Activated gamma-delta T cell treated with Interleukin-2 at 50 U/mL for 16 hours (primary cell): Measurements from ENCODE around the gene RBP3.
"Not testable (repeated sequence)": the region's sequence is repeated elsewhere in the genome, so short reads cannot be mapped to it uniquely, and the experiment has no call there.

Source experiments
- DNase-seq: peaks from one replicate; pipeline ENCODE4 v3.0.0-alpha.2; 2020

Gene RBP3

DNA sequence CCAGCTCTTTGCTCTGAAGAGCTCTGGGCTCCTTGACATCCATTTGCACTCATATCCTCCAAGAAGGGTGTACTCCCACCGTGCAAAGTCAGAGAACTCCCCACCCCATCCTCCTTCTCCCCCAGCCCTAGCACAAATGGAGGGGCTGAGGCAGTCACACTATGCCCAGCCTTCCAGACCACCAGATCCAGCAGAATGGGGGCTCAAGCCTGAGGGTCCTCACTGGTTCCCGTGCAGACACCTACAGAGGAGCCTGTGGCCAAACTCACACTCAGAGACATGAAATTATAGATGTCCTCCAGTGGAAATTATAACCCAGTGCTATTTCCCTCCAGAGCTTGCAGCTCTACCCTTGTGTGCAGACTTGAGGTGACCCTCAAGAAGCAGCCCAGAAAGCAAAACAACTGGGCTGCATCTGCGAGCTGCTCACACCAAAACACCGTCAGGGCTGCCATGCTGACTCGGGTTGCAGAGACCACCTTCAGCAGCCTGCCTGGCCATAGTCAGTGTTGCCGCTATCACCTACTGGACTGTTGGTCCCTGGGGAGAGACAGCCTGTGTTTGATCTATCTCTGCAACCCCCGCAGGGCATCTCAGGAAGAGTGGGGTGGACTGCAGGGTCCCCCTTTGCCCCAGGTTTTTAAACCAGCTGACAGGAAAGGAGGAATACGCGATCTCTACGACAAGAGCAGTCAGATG lies 28.5 kb downstream of the RBP3 start:
- DNase-seq: no peak

DNA sequence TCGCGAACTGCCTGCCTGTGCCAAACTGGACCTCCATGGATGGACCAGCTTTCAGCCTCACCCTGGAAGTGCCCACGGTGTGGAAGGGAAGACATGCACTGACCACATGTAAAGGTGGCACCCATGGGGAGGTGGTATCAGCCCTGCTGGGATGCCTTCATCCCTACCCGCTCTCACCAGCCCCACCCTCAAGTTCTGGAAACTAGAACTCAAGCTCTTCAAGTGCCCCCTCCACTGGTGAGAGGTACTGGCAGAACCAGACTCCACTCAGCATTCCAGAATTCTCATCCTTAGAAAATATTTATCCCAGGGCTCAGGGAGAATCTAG lies 30.0 kb downstream of the RBP3 start:
- DNase-seq: no peak

DNA sequence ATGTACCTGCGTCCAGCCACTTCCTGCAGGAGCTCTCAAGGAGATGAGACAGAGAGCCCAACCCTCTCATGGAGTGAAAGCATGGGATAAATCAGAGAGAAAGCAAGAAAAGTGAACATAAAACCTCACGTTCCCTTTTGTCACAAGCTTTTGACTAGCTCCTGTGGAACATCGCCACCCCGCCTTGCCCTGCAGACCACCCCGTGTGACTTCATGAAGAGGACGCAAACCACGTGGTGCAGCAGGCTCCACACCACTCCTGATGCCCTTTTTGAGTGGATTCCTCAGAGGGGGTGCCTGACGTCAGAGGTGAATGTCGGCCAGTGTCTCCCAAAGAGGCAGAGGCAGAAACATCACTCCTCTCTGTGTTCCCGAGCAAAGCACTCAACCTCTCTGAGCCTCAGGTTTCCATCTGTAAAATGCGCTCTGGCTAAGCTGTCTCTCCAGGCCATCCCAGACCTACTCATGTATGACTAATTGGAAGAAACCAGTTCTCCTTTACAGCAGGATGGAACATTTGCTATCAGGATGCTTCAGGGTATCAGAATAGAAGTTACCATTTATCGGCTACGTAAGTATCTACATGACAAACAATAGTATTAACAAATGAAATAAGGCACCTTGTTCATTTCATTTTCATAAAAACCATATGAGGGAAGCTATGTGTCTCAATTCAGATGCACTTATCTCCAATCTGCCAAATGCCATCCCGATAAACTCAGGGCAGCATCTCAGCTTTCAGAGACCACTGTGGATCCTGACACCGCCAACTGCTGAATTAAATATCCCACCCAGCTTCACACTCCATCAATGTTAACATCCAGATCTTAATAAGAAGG lies 30.7 kb downstream of the RBP3 start:
- DNase-seq: no peak

DNA sequence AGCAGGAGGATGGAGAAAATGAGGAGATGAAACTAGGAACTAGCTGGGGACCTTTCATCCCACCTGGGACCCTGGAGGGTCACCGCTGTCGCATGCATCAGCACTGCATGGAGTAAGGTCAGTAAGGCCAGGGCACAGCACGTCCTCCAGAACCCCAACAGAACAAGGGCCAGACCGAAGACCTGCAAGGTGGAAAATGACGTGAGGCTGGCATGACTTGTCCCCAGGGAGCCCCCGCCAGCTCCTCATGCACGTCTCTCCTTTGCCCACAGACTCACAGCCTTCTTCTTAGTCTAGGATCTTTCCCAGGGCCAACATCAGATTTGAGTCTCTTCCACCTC lies 31.3 kb downstream of the RBP3 start:
- no peak for DNase-seq

DNA sequence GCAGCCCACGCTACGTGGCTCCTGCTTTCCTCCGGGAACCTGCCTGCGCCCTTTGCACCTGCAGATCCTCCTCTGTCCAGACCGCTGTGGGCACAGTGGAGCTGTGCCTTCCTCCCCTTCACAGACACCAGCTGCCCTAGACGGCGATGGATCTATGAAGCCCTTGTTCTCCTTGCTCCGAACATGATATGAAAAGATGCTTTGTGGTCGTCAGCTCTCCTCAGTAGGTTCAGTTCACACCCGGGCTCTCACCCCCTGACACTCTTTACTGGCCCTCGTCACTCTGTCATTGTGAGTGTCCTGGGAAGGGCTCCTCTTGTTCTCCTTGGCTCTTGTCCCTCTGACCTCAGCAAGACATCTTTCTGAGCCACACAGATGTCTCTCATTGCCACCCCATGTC lies 31.7 kb downstream of the RBP3 start:
- DNase-seq: no peak

DNA sequence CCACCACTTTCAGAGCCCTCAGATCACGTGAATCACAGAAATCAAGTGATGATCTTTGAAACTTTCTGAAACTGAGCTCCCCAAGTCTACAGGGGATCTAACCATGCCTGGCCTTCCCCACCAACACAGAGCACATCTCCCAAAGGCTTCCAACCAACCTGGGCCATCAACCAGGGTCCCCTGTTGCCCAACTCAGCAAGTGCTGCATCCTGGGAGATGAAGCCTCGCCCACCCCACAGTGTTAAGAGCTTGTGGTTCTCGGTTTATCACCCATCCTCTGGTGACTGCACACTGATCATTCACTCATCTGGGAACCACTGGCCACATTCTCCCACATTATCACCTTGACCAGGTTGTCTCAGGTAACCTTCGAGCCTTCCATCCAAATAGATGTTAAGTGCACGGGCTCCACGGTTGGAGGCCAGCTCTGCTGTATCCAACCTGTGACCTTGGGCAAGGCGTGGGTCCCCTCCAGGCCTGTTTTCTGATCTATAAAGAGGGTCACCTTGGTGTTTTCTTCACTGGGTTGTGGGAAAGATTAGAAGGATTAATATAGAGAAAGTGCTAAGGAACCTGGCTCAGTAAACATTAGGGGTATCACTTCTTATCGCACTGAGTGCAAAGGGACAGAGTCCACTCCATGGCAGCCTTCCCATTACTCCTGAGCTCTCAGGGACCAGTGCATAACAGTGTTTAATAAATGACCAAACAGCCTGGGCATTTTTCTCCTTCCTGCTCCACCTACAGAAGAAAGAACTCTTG lies 32.4 kb downstream of the RBP3 start:
- DNase-seq: no peak

DNA sequence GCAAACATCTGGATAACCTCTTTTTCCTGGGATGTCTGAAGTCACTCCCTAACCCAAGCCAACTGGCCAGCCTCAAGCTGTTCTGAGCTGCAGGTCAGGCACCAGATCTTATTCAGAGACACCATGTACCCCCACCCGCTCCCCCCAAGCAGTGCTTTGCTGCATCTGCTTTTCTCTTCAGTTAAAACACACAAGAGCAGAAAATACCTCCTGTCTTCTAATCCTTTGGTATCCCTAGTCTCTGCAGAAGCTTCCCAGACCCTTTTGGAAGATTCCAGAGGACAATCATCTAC lies 32.9 kb downstream of the RBP3 start:
- no peak for DNase-seq

DNA sequence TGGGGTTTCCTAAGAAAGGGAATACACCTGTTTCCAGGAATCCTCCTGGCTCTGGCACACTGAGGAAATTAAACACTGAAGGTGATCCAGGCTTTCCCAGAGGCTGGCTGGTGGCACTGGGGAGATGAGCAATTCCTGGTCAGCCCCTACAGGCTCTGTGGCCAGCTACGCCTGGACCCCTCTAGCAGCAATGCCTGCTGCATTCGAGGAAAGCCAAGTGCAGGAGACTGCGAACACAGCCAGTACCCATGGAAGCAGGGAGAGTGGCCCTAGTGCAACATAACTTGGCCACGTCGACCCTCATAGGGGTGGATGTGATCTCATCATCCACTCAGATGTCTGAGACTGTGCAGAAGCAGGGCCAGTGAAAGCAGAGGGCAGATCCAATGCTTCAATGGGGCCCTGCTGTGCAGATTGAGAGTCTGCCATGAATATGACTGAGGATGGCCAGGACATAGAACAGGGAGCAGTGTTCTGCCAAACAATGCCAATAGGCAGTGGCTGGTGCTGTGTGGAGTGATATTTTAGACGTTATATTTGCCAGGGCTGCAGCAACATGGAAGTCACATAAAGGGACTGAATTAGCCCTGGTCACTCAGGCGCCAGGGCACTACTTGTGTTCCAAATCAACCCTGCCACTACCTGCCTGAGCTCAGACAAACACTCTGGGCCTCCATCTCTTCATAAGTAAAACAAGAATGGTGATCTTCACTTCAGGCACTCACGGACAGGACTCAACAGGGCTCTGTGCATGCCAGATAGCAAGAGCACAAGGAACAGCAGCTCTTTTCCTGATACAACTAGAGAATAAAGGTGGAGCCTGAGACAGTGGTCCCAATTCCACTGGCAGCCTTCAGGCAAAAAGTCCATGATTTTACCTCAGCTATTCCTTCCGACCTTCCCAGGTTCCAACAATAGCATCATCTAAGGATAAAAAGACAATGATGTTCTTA lies 33.5 kb downstream of the RBP3 start:
- no peak for DNase-seq

DNA sequence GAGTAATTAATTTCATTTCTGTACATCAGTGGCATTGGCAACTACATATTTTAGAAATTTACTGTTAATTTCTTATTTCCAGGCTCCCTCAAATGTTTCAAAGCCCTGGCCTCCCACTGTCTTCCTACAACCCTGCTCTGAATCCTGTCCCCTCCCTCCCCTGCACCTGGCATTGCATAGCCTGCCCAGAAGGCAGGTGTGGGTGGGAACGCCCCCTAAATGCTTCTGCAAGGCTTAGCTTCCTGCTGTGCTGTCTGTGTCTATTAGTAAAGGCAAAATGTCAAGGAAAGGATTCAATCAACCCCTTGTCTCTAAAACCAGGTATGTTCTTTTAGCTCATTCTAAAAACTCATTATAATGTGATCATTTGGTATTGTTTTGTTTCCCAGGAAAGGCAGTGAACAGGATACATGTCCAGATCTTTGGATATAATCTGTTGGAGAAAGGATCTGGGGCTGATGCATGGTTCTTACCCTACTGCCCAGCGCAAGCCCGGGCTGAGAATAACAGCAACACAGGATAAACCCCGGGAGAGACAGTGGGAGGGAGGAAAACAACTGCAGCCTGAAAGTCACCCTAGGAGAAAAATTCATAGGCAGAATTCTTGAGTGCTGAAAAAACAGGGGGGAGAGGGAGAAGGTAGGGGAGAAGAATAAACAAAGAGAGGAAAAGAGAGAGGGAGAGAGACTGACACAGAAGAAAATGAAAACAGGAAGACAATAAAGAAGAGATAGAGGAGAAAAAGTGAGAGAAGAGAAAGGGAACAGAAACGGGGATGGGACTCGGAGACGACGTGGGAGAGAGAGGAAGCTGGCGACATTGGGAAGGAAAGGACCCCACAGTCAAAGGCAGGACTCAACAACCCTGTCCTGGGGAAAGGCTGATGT lies 35.3 kb downstream of the RBP3 start:
- DNase-seq: no peak

DNA sequence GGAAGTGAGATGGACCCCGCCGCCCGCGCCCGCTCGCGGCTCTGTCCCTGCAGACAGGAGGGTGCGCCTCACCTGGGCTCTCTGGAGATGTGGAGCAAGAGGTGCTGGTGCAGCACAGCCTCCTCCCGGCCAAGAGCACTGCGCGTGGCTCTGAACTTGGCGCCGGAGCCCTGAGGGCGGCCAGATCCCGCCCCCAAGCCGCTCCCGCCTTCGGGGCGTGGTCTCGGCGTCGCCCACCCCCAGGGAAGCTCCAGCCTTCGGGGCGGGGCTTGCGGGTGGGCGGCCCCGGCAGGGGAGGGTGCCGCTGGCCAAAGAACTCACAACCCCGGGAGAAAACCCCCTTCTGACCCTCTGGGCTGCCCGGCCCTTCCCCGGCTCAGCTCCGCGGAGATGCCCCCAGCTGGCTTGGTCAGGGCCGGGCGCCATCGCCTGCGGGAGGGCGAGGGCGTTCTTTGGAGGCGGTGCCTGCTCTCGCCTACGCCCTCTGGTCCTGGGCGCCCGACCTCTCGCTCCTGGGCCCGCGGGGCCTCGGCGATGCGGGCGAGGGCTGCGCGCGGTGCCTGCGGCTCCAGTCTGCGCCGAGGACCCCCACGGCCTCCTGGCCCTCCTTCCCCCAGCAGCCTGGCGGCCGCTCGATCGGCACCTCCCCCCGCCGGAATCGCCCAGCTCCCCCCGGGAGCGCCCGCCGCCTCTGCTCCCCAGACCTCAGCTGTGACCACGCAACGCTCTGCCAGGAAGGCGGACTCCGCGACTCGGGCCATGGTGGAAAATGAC lies 36.2 kb downstream of the RBP3 start, which contains the start of gene ZNF488:
Gene ZNF488 (minus strand): TSS at position 146 of the 774 bp plus-strand sequence. CDS start 15,464 bp downstream, outside the sequence.
- peak; percentile 62 for DNase-seq

DNA sequence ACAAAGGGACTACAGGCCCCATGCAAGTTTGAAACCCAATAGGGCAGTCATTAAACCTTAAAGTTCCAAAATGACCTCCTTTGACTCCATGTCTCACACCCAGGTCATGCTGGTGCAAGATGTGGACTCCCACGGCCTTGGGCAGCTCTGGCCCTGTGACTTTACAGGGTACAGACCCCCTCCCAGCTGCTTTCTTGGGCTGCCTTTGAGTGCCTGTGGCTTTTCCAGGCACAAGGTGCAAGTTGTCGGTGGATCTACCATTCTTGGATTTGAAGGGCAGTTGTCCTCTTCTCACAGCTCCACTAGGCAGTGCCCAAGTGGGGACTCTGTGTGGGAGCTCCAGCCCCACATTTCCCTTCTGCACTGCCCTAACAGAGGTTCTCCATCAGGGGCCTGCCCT lies 37.9 kb downstream of the RBP3 start:
- DNase-seq: not testable (repeated sequence)

DNA sequence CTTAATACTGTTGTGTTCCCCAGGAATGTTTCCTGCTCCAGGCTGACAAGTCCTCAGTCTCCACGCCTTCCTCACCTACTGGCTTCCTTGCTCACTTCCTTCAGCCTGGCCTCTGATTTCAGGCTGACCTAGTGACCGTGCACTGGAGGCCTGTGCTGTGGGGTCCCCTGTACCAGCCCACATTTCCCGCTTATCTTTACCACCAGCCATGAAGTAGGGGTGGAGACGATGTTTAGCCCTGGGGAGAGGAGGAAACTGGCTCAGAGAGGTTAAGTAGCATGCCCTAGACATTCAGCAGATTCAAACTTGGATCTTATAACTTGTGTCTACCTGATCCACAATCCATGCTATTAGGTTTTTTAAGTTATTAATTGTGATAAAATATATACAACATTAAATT lies 40.7 kb downstream of the RBP3 start:
- no peak for DNase-seq

DNA sequence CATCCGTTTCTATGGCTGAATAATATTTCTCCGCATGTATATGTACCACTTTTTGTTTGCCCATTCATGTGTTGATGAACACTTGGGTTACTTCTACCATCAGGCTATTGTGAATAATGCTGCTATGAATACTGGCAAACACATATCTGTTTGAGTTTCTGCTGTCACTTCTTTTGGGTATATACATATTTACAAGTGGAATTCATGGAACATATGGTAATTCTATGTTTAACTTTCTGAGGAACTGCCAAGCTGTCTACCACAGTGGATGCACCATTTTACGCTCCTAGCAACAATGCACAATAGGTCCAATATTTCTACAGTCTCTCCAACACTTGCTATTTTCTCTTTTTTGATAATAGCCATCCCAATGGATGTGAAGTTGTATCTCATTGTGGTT lies 41.5 kb downstream of the RBP3 start:
- no peak for DNase-seq

DNA sequence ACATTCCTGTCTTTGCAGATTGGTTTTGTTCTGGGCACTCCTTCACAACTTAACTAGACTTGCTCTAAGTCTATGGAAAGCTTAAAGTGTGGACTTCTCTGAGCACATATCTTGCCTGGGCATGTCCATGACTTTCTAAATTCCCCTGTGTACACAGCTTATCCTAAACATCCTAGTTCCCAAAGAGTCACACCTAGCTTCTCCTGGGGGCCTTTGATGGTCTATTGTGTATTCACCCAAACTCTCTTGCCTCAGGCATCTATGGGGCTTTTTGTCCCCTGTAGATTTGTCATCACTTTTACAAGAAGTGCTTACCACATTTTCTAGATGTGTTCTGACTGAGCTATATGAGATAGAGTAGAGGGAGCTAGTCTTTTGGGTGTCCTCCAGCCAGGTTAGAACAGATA lies 48.2 kb downstream of the RBP3 start:
- no peak for DNase-seq

DNA sequence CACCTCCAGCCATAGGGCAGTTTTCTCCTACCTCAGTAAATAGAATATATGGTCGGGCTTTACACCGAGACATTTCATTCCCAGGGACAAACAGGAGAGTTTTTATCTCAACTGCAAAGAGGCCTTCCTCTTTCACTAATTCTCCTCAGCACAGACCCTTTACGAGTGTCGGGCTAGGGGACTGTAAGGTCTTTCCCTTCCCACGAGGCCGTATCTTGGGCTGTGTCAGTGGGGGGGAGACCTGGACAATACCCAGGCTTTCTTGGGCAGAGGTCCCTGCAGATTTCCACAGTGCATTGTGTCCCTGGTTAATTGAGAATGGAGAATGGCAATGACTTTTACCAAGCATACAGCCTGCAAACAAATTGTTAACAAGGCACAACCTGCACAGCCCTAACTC lies 49.1 kb downstream of the RBP3 start:
- no peak for DNase-seq

DNA sequence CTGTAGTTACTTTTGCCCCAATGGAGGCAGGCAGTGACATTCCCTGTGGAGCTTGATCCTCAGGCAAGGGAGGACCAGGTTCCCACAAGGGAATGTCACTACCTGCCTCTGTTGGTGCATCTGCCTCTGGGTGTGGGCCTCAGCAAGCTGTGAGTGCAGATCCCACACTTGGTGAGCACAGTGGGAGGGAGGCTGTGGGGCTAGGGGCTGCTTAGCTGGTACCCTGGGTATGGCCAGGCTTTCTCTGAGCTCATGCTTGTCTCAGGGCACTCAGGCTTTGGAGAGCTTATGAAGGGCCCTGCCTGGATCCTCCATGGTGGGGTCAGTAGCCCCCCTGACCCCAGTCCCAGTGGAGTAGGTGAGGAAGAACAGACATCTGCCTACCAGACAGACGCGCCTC lies 52.1 kb downstream of the RBP3 start:
- DNase-seq: no peak

DNA sequence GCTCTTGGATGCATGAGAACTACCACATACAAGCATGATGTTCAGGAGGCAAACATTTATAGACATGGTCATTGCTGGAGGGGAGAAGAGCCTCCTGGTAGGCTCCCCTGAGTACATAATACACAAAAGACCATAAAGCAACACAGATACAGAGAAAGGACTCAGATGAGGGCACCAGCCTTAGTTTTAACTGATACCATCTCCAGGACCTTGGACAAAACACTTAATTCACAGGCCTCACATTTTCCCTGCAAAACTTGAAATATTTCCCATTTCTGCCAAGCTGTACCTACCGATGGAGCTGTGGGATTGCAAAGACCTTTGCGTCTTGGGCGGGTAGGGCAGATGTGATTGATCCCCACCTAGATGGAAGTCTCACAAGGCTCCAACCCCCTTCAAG lies 52.6 kb downstream of the RBP3 start:
- no peak for DNase-seq

DNA sequence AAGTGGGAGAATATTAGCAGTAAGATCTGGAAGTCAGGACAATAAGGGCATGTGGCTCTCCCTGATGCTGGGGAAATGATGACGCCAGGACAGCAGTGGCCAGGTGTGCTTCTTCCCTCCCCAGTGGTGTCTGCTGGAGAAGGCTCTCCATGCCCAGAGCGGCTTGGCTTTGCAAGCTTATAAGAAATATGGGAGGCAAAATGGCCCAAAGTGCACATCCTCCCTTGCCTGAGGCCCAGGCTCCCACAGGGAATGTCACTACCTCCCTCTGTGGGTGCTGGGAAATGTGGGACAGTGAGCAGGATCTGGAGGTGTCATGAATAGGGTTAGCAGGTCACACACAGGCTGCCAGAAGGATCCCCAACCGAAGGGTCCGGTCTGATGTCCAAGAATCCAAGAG lies 53.0 kb downstream of the RBP3 start:
- no peak for DNase-seq

DNA sequence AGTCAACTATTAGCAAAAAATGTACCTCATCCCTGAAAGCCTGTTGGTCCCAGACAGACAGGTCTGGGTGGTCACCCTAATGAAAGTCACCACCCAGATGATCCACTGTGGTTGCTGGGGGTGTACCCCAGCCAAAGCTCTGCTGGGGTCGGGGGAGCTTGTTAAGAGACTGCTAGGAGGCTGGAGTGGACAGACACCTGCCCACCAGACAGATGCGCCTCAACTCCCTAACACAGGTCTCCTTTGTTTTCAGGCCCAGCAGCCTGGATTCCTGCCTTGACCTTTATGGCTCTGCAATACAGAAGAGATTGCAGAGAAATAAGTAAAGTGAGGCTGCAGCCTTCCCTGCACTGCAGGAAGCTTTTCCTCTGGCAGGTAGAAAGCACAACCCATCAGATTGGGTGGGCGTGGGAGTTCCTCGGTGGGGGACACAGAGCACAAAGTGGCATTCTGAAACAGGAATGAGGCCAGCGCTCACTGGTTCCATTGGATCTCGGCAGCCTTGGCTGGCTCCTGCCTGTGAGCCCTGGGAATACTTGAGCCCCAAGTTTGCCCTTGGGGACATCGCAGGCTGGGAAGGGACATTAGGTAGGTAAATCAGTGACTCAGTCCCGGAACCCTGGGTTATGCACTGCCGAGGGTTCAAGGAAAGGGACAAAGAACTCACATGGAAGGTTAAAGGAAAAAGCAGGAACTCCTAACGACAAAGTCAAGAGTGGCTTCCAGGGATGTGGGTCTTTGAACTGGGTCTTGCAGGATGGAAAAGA lies 53.9 kb downstream of the RBP3 start:
- no peak for DNase-seq

DNA sequence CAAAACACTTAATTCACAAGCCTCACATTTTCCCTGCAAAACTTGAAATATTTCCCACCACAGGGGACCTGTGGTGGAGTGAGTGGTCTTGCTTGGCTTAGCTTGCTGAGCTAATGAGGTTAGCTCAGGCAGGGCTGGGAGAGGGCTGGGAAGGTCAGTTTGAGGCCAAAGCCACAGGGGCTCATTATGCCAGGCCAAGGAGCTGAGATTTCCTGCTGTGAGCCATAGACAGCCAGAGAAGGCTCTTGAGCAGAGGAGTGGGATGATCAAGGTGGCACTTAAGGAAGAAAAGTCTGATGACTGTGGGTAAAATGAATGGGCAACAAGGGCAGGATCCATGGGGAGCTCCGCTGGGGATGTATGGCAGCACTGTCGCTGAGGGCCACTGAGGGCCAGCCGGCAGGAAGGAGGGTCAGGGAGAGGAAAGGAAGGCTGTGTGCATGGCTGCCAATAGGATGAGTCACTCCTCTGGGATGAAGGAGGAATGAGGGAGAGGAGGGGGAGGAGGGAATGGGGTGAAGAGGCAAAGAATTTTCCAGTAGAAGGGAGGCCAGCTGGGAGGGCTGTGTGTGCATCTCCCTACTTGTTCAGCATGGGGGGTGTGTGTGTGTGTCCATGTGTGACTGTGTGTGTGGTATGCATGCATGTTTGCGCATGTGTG lies 54.6 kb downstream of the RBP3 start:
- DNase-seq: no peak
